Caco-2 (cell line): ENCODE results near the gene RBM47. TPM values are rescaled to one million over a fixed set of nuclear protein-coding genes. Genes with fewer than 3 reads are reported as not detected.

Experiments
- BruUV-seq: library from RNA; stranded (reverse); fragments of 400-500 nt; replicated peaks from 2 replicates; lab custom pipeline; 2021; lab: Mats Ljungman, UMichigan
- CTCF ChIA-PET: fragments of 300-600 bp; sonication (Branson Sonifier 250); formaldehyde crosslinking; loops from one replicate; lab custom pipeline; 2022; ENCODE audit warnings: antibody characterized with exemption; lab: Charles Lee
- POLR2A ChIA-PET: fragments of 300-600 bp; sonication (Branson Sonifier 250); formaldehyde crosslinking; loops from one replicate; lab custom pipeline; 2022; ENCODE audit warnings: antibody characterized with exemption; lab: Charles Lee
- DNase-seq, 2 experiments: peaks; one replicate each; pipeline versions ENCODE4 v3.0.0 to v3.0.0-alpha.2; 2020 to 2022
- H3K27me3 ChIP-seq: replicated peaks from 2 replicates; pipeline ENCODE4 v1.6.0; 2011; ENCODE audit warnings: low read length; ENCODE audit not compliant: control insufficient read depth, insufficient read depth
- H3K36me3 ChIP-seq: 2 replicates; pipeline ENCODE4 v1.5.1; 2011; ENCODE audit warnings: low read length; ENCODE audit not compliant: control insufficient read depth, insufficient read depth
- H3K4me1 ChIP-seq: fragments of 250-450 bp; sonication (Bioruptor Pico); 2 replicates; pipeline ENCODE4 v1.5.1; 2020; ENCODE audit warnings: mild to moderate bottlenecking
- H3K4me3 ChIP-seq: 2 replicates; pipeline ENCODE4 v1.5.1; 2011; ENCODE audit warnings: low read depth, mild to moderate bottlenecking, control low read depth, low read length
- H3K9me3 ChIP-seq: fragments of 250-450 bp; sonication (Bioruptor Pico); 2 replicates; pipeline ENCODE4 v1.5.1; 2020; ENCODE audit warnings: mild to moderate bottlenecking, moderate library complexity
- H3K27ac Mint-ChIP-seq: one replicate; pipeline ENCODE4 v1.8.0; 2022; ENCODE audit warnings: mixed read lengths; ENCODE audit not compliant: unreplicated experiment
- H3K27me3 Mint-ChIP-seq: one replicate; pipeline ENCODE4 v1.8.0; 2022; ENCODE audit warnings: mixed read lengths; ENCODE audit not compliant: insufficient read depth, unreplicated experiment
- H3K36me3 Mint-ChIP-seq: one replicate; pipeline ENCODE4 v1.8.0; 2022; ENCODE audit warnings: mild to moderate bottlenecking, mixed read lengths; ENCODE audit not compliant: insufficient read depth, unreplicated experiment
- H3K4me1 Mint-ChIP-seq: one replicate; pipeline ENCODE4 v1.8.0; 2022; ENCODE audit warnings: low read depth, mixed read lengths; ENCODE audit not compliant: unreplicated experiment
- H3K4me3 Mint-ChIP-seq: one replicate; pipeline ENCODE4 v1.8.0; 2022; ENCODE audit warnings: mild to moderate bottlenecking, moderate library complexity, mixed read lengths; ENCODE audit not compliant: unreplicated experiment
- H3K9me3 Mint-ChIP-seq: one replicate; pipeline ENCODE4 v1.8.0; 2022; ENCODE audit warnings: mixed read lengths; ENCODE audit not compliant: unreplicated experiment
- CTCF ChIP-seq, 2 experiments: fragments of 200-600 bp in 1 of 2; IDR thresholded peaks; 1 replicate in 1 of 2; 2 replicates in 1 of 2; pipeline versions ENCODE4 v1.5.1 to v1.8.0; 2011 to 2022; ENCODE audit warnings: antibody characterized with exemption in 1 of 2, control low read depth in 1 of 2, inconsistent platforms in 1 of 2, low read depth in 1 of 2, low read length in 1 of 2, mild to moderate bottlenecking in 1 of 2, moderate library complexity in 1 of 2; ENCODE audit not compliant: insufficient read depth in 1 of 2, severe bottlenecking in 1 of 2, unreplicated experiment in 1 of 2
- intact Hi-C: fragments of 100-400 bp; cut with micrococcal nuclease; formaldehyde crosslinking; loops from one replicate; pipeline ENCODE4 v1.10.0; 2022; ENCODE audit not compliant: unreplicated experiment
- total RNA-seq: library from RNA; stranded (reverse); gene quantifications from 2 replicates; pipeline ENCODE4 v1.2.3, GENCODE V29; 2022

RBM47 gene
- total RNA-seq, 1 experiment from 2014 or later, result 62.1 TPM

- TF ChIP-seq CTCF (IDR thresholded peaks at IDR 0.05; ENCODE audit: insufficient read depth in 1 of 2, low read depth in 1 of 2, low read length in 1 of 2, severe bottlenecking in 1 of 2, unreplicated experiment in 1 of 2), result no peak
- Histone ChIP-seq H3K4me1 (peaks cover 30% of the 10 kb centered on the region), H3K9me3 (no peaks in the 10 kb centered on the region), H3K27me3 (no peaks in the 10 kb centered on the region), H3K36me3 (no peaks in the 10 kb centered on the region), H3K4me3 (peak overlapping the region; percentile 62)
- peaks cover 32% of the 10 kb centered on the region for H3K4me1 Mint-ChIP-seq
- no peaks in the 10 kb centered on the region for H3K9me3 Mint-ChIP-seq
- intact Hi-C loops, result loop anchor here (2.0 kb wide), 2 partner anchors 62 to 112 kb away; no protein-coding TSS in a partner anchor
- peaks cover 37% of the 10 kb centered on the region for H3K36me3 Mint-ChIP-seq
- ChIA-PET POLR2A (interaction anchor here (0.7 to 1.6 kb wide), 2 partner anchors 32 to 159 kb away, joined by 3 to 11 read pairs; no protein-coding TSS in a partner anchor), CTCF (interaction anchor here (1.0 to 1.7 kb wide), 4 partner anchors 32 to 204 kb away, joined by 3 to 8 read pairs (median 4); no protein-coding TSS in a partner anchor)
- peak overlapping the region; percentile 85 for H3K4me3 Mint-ChIP-seq
- BruUV-seq, result no TSS peak
- H3K27ac Mint-ChIP-seq, result peak overlapping the region; percentile 83
- H3K27me3 Mint-ChIP-seq, result no peaks in the 10 kb centered on the region
- DNase-seq, result peak; percentile 64 to 68
Measured at GRCh38 chr4:40514497-40514951, 115.1 kb downstream of the RBM47 start.

GRCh38 chr4:40511036-40511614 is 118.5 kb downstream of the RBM47 start:
- BruUV-seq, result no TSS peak
- ChIA-PET POLR2A (no interaction called here), CTCF (no interaction called here)
- no peaks in the 10 kb centered on the region for H3K27me3 ChIP-seq
- Mint-ChIP-seq H3K27ac (no peak overlapping the region), H3K9me3 (no peaks in the 10 kb centered on the region), H3K36me3 (peaks cover 40% of the 10 kb centered on the region), H3K4me3 (peak overlapping the region; percentile 31), H3K4me1 (peaks cover 20% of the 10 kb centered on the region), H3K27me3 (no peaks in the 10 kb centered on the region)
- DNase-seq, result no peak
- H3K36me3 ChIP-seq, result no peaks in the 10 kb centered on the region; the same call in none of the 2 replicates
- no peaks in the 10 kb centered on the region for H3K9me3 ChIP-seq
- intact Hi-C loops, result no loop called here
- H3K4me1 ChIP-seq, result peaks cover 24% of the 10 kb centered on the region
- TF ChIP-seq CTCF (IDR thresholded peaks at IDR 0.05; ENCODE audit: insufficient read depth in 1 of 2, low read depth in 1 of 2, low read length in 1 of 2, severe bottlenecking in 1 of 2, unreplicated experiment in 1 of 2), result no peak
- H3K4me3 ChIP-seq, result no peak overlapping the region

- no peak overlapping the region for H3K4me3 Mint-ChIP-seq
- H3K27ac Mint-ChIP-seq, result no peak overlapping the region
- Histone ChIP-seq H3K9me3 (no peaks in the 10 kb centered on the region), H3K27me3 (no peaks in the 10 kb centered on the region), H3K4me1 (peaks cover 20% of the 10 kb centered on the region), H3K4me3 (no peak overlapping the region), H3K36me3 (no peaks in the 10 kb centered on the region; the same call in none of the 2 replicates)
- H3K9me3 Mint-ChIP-seq, result no peaks in the 10 kb centered on the region
- intact Hi-C loops, result loop anchor here (1.0 to 5.0 kb wide), 2 partner anchors 183 to 209 kb away; no protein-coding TSS in a partner anchor
- H3K27me3 Mint-ChIP-seq, result no peaks in the 10 kb centered on the region
- TF ChIP-seq CTCF (IDR thresholded peaks at IDR 0.05; ENCODE audit: insufficient read depth in 1 of 2, low read depth in 1 of 2, low read length in 1 of 2, severe bottlenecking in 1 of 2, unreplicated experiment in 1 of 2), result peak in 1 of 2 experiments; percentile 25
- ChIA-PET POLR2A (no interaction called here), CTCF (no interaction called here)
- peaks cover 12% of the 10 kb centered on the region for H3K4me1 Mint-ChIP-seq
- no TSS peak for BruUV-seq
- peak; percentile 40 to 42 for DNase-seq
- peaks cover 42% of the 10 kb centered on the region for H3K36me3 Mint-ChIP-seq
Measured at GRCh38 chr4:40507977-40508376, 121.7 kb downstream of the RBM47 start.
